ENCODE results near the gene OPN5. TPM values are rescaled to one million over a fixed set of nuclear protein-coding genes. Genes with fewer than 3 reads are reported as not detected.

Gene OPN5
- total RNA-seq, 2 donors from 2014 or later, result not detected

DNA sequence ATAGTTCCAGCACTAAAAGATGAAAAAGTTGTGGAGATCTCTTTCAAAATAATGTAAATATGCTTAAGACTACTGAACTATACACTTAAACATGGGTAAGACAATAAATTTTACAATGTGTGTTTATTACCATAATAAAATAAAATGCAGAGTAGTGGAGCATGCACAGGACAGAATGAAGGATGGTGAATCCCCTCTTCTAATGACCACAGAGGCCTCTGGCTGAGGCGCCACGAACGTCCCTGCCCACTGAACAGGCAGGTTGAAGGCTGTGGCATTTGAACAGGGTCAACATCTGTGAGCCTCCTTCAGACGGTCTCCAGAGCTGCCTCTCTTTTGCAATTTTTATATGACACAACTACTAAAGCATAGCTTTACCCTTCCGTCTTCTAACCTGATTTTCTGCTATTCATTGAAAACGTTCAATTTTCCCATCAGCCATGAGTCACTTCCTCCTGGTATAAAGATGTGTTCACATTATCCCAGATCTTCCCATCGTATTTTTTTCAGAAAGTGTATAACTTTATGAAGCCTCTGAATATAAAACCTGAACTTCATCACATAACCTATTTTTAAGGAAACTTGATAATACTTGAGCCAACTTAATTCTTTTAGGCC lies 45.6 kb upstream of the OPN5 start:
- peaks cover 3% of the 10 kb centered on the region for H3K4me1 ChIP-seq (ENCODE audit: control insufficient read depth, insufficient read depth, low read length)
- TF ChIP-seq, protein P1, sequence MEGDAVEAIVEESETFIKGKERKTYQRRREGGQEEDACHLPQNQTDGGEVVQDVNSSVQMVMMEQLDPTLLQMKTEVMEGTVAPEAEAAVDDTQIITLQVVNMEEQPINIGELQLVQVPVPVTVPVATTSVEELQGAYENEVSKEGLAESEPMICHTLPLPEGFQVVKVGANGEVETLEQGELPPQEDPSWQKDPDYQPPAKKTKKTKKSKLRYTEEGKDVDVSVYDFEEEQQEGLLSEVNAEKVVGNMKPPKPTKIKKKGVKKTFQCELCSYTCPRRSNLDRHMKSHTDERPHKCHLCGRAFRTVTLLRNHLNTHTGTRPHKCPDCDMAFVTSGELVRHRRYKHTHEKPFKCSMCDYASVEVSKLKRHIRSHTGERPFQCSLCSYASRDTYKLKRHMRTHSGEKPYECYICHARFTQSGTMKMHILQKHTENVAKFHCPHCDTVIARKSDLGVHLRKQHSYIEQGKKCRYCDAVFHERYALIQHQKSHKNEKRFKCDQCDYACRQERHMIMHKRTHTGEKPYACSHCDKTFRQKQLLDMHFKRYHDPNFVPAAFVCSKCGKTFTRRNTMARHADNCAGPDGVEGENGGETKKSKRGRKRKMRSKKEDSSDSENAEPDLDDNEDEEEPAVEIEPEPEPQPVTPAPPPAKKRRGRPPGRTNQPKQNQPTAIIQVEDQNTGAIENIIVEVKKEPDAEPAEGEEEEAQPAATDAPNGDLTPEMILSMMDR (conservative IDR thresholded peaks at IDR 0.05), result no peak
- H3K27me3 ChIP-seq (ENCODE audit: control insufficient read depth, insufficient read depth, low read length, poor library complexity, severe bottlenecking), result no peaks in the 10 kb centered on the region
- no peaks in the 10 kb centered on the region for H3K9me3 ChIP-seq (ENCODE audit: control insufficient read depth, low read length)
- no peak overlapping the region for H3K27ac Mint-ChIP-seq
- H3K4me3 ChIP-seq (ENCODE audit: low read length), result no peak overlapping the region
- no peak overlapping the region for H3K27ac ChIP-seq (ENCODE audit: low read depth, low read length)
- 58 to 70% methylated on average over 4 to 7 of the region's 7 CpGs for WGBS, 2 experiments (ENCODE audit: insufficient coverage in 1 of 2, insufficient read length in 1 of 2)
- no peaks in the 10 kb centered on the region for H3K9me3 Mint-ChIP-seq
- no peaks in the 10 kb centered on the region for H3K36me3 ChIP-seq (ENCODE audit: control insufficient read depth, insufficient read depth, low read length)
- peaks cover 24% of the 10 kb centered on the region for H3K4me1 Mint-ChIP-seq
- H3K36me3 Mint-ChIP-seq (ENCODE audit: low read depth), result no peaks in the 10 kb centered on the region
- no peaks in the 10 kb centered on the region for H3K27me3 Mint-ChIP-seq (ENCODE audit: insufficient read depth)
- H3K9ac ChIP-seq (ENCODE audit: extremely low read depth, low read length, poor library complexity, severe bottlenecking), result no peak overlapping the region
- H3K4me3 Mint-ChIP-seq, result no peak overlapping the region
- DNase-seq, result no peak

DNA sequence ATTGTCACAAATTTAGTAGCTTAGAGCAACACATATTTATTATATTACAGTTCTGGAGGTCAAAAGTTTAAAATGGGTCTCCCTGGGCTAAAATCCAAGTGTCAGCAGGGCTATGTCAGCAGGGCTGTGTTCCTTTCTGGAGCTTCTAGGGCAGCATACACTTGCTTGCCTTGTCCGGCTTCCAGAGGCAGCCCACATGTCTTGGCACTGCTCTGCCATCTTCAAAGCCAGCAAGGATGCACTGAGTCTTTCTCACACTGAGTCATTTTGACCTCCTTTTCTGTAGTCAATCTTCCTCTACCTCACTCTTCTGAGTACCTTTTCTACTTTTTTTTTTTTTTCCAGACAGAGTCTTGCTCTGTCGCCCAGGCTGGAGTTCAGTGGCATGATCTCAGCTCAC lies 44.4 kb upstream of the OPN5 start:
- no peak overlapping the region for H3K4me3 Mint-ChIP-seq
- H3K9me3 Mint-ChIP-seq, result no peaks in the 10 kb centered on the region
- Histone ChIP-seq H3K4me1 (ENCODE audit: control insufficient read depth, insufficient read depth, low read length) (peaks cover 3% of the 10 kb centered on the region), H3K27me3 (ENCODE audit: control insufficient read depth, insufficient read depth, low read length, poor library complexity, severe bottlenecking) (no peaks in the 10 kb centered on the region), H3K4me3 (ENCODE audit: low read length) (no peak overlapping the region), H3K9me3 (ENCODE audit: control insufficient read depth, low read length) (no peaks in the 10 kb centered on the region), H3K27ac (ENCODE audit: low read depth, low read length) (no peak overlapping the region), H3K36me3 (ENCODE audit: control insufficient read depth, insufficient read depth, low read length) (no peaks in the 10 kb centered on the region), H3K9ac (ENCODE audit: extremely low read depth, low read length, poor library complexity, severe bottlenecking) (no peak overlapping the region)
- 83 to 95% methylated on average over 1 to 2 of the region's 2 CpGs for WGBS, 2 experiments (ENCODE audit: insufficient coverage in 1 of 2, insufficient read length in 1 of 2)
- DNase-seq, result no peak
- H3K27me3 Mint-ChIP-seq (ENCODE audit: insufficient read depth), result no peaks in the 10 kb centered on the region
- no peak overlapping the region for H3K27ac Mint-ChIP-seq
- TF ChIP-seq, protein P1 (conservative IDR thresholded peaks at IDR 0.05), result no peak
- H3K4me1 Mint-ChIP-seq, result peaks cover 21% of the 10 kb centered on the region
- H3K36me3 Mint-ChIP-seq (ENCODE audit: low read depth), result no peaks in the 10 kb centered on the region

DNA sequence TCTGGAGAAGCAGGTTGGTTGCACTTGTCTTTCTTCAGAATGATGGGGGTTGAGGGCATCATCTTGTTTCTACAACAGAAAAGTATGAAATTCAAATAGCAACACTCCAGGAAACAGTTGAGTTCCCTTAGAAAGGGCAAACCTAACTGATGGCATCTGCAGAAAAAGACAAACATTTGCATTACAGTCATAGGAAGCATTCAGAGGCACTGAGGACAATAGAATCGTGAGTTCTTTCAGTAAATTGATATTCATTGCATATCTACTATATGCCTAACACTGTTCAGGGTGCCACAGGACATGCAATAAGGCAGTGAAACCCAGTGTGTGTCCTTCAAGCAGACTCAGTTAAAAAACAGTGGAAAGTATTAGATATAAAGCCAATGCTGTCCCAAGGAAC lies 41.1 kb upstream of the OPN5 start:
- Mint-ChIP-seq H3K27ac (no peak overlapping the region), H3K27me3 (ENCODE audit: insufficient read depth) (no peaks in the 10 kb centered on the region), H3K4me1 (no peaks in the 10 kb centered on the region), H3K9me3 (peaks cover 7% of the 10 kb centered on the region), H3K36me3 (ENCODE audit: low read depth) (no peaks in the 10 kb centered on the region), H3K4me3 (no peak overlapping the region)
- WGBS, 2 experiments (ENCODE audit: insufficient coverage in 1 of 2, insufficient read length in 1 of 2), result 88 to 100% methylated on average over 1 of the region's 1 CpG
- Histone ChIP-seq H3K4me1 (ENCODE audit: control insufficient read depth, insufficient read depth, low read length) (no peaks in the 10 kb centered on the region), H3K27ac (ENCODE audit: low read depth, low read length) (no peak overlapping the region), H3K9me3 (ENCODE audit: control insufficient read depth, low read length) (no peaks in the 10 kb centered on the region), H3K27me3 (ENCODE audit: control insufficient read depth, insufficient read depth, low read length, poor library complexity, severe bottlenecking) (no peaks in the 10 kb centered on the region), H3K4me3 (ENCODE audit: low read length) (no peak overlapping the region), H3K9ac (ENCODE audit: extremely low read depth, low read length, poor library complexity, severe bottlenecking) (no peak overlapping the region), H3K36me3 (ENCODE audit: control insufficient read depth, insufficient read depth, low read length) (no peaks in the 10 kb centered on the region)
- TF ChIP-seq, protein P1 (conservative IDR thresholded peaks at IDR 0.05), result no peak
- no peak for DNase-seq
